ENCODE data around the gene SPOPL.

SPOPL gene

GRCh38 chr2:138609446-138609845 lies 107.9 kb downstream of the SPOPL start:
- DNase-seq, result no peak

DNA sequence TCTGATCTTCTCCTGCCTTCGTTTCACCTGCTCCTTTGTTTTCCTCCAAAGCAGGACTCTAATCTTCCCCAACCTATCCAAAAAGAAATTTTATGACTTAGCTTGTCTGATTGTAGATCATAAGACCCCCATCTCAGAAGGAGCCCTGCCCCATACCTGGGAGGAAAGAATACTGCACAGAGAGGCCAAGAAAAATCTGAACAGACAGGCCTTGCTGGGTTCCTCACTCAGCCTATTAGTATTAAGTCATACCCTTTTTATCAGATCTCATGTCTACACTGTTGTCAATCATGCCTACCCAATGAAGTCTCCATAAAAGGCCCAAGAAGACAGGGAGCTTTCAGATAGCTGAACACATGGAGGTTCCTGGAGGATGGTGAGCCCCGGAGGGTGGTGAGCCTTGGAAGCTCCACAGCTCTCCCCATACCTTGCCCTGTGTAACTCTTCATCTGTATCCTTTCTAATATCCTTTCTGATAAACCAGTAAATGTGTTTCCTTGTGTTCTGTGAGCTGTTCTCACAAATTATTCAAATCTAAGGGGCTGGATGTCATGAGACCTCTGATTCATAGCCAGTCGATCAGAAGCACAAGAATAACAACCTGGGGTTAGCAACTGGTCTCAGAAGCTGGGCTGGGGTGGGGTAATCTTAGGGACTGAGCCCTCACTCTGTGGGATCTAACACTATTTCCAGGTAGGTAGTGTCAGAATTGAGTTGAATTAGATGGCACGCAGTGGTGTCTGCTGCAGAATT lies 108.8 kb downstream of the SPOPL start:
- no peak for DNase-seq

DNA sequence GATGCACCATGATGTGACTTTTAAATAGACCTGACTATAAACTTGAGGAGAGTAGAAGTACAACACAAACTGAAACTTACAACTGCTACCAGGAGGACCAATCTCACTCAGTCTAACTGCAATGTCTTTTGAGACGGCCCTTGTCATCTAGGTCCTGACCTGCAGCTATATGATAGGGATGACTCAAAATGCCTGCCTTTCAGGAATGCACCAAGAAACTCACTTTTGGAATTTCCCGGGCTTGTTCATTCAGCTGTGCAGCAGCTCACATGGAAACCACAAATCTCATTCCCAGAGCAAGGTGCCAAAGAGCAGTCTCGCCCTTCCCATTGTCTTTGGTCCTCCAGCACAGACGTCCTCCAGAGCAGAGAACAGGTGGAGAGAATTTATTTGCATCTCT lies 113.7 kb downstream of the SPOPL start:
- DNase-seq, result no peak

- DNase-seq, result no peak
These were observed 115.5 kb downstream of the SPOPL start for GRCh38 chr2:138617026-138617425.

- no peak for DNase-seq
These were observed 117.4 kb downstream of the SPOPL start for GRCh38 chr2:138618971-138619370.

DNA sequence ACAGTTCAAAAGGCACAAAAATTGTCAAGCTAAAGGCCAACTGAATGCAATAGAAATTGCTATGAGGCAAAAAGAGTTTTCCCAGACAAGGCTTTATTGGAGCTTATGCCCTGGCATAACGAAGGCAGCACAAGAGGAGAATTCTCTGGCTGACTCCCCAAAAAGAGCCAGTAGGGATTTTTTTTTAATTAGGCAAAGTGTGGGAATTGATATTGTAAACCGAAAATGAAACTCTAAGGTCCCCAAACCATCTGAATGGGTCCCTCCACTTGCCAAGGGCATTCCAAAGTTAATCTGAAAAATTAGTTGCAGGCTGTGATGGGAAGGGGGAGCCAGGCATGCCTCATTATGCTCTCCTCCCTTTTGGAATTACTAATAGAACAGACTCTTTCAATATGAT lies 118.9 kb downstream of the SPOPL start:
- DNase-seq, result no peak

DNA sequence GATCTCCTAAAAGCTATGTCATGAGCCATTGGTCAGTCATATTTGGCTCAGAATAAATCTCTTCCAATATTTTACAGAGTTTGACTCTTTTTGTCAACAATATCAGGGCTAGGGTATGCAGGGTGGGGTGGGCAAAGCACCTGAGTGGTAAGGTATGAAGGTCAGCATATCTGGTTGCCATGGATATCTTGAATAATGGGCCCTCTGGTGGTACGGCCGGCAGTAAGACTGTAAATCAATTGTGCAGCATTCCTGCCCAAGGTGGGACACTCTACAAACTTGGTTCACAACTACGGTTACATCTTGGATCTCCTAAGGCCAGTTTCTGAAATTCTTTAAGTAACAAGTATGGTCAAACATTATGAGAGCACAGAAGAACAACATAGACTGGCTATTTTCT lies 119.6 kb downstream of the SPOPL start:
- DNase-seq, result no peak

GRCh38 chr2:138622613-138623012 lies 121.0 kb downstream of the SPOPL start:
- peak; percentile 14 for DNase-seq
